ENCODE data around the gene GOT1.

GOT1 gene

GRCh38 chr10:99430451-99431189, at the start of gene GOT1:
GOT1 (minus strand) TSS chr10:99430624; CDS start chr10:99430565, 59 bp downstream.
- DNase-seq: peak; percentile 96

GRCh38 chr10:99470327-99470726, 39.9 kb upstream of the GOT1 start:
- DNase-seq: no peak

- no peak for DNase-seq
Measured at GRCh38 chr10:99467236-99467999, 37.0 kb upstream of the GOT1 start.

DNA sequence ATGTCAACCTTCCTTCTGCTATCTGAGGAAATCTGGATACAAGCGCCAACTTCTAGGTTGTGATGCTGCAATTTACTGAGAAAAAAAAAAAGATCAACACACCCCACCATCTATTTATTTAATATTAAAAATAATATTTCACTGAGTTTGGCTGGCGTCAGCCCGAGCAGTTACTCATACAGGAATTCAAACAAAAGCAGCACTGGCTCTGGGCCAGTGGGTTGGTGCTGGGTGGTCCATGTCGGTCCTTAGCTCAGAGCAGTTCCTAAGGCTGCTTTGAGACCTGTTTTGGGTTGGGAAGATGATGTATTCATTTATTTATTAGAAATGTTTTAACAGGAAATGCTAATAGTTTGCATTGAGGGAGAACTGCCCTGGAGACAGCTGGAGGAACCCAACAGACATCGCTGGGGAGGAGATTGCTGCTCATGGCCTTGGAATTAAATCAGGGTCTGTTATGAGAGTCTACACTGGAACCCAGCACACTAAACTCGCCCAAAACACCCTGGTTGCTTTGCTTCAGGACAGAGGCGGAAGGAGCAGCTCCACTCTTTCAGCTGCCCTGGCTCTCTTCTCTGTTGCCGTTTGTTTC, 36.3 kb upstream of the GOT1 start:
- no peak for DNase-seq

- no peak for DNase-seq
Measured at GRCh38 chr10:99461230-99461629, 30.8 kb upstream of the GOT1 start.

- no peak for DNase-seq
Measured at GRCh38 chr10:99460070-99460469, 29.6 kb upstream of the GOT1 start.

DNA sequence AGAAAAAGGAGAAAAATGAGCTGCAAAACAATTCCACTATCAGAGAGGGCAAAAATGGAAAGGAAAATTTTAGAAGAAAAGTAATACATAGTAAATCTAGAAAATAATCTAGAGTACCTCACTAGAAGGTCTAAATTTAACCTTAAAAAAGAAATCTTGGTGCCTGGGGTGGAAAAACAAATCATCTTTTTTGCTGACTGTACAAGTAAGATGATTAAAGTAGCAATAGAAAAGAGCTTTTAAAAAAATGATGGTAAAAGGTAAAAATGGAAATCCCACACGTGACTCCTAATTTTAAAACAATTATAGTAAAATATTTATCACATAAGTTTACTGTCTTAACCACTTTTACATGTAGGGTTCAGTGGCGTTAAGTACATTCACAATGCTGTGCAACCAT, 28.8 kb upstream of the GOT1 start:
- DNase-seq: no peak

- DNase-seq: no peak
Measured at GRCh38 chr10:99457813-99458212, 27.4 kb upstream of the GOT1 start.

DNA sequence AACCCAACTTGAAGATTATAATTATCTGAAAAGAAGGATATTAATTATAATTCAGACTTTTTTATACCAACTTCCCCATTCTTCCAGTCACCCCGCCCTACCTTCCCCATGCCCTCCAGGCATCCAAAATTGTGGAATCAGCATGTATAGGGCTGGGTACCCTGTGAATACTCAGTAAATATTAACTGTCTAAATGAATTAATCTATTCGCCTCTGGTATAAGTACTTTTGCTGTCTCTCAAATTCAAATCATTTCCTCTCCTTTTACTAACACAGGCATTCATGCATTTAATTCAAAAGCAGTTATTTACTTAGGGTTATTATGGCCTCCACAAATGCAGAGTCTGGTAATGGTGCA, 26.5 kb upstream of the GOT1 start:
- DNase-seq: no peak

GRCh38 chr10:99456207-99456930, 25.9 kb upstream of the GOT1 start:
- DNase-seq: no peak

- DNase-seq: no peak
Measured at GRCh38 chr10:99451981-99452380, 21.6 kb upstream of the GOT1 start.

- DNase-seq: no peak
Measured at GRCh38 chr10:99451499-99451788, 21.0 kb upstream of the GOT1 start.

GRCh38 chr10:99450624-99451498, 20.4 kb upstream of the GOT1 start:
- no peak for DNase-seq

DNA sequence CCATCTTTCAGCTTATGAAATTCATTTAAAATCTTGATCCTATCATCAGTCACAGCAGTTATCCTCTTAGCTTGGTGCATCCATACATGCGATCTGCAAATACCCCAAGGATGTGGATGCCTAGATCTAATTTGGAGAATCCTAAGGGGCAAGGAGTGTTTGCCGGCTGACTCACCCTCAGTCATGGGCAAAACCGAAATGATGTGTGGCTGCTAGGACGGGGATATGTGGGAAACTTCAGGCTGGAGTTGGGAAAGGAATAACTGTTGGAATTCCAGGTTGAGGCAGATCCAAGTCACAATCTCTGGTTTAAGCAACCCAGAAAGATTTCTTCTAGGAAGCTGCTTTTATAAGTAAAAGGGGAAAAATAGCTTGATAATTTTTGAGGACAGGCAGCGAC, 19.7 kb upstream of the GOT1 start:
- no peak for DNase-seq

- DNase-seq: no peak
Measured at GRCh38 chr10:99449023-99449422, 18.6 kb upstream of the GOT1 start.

DNA sequence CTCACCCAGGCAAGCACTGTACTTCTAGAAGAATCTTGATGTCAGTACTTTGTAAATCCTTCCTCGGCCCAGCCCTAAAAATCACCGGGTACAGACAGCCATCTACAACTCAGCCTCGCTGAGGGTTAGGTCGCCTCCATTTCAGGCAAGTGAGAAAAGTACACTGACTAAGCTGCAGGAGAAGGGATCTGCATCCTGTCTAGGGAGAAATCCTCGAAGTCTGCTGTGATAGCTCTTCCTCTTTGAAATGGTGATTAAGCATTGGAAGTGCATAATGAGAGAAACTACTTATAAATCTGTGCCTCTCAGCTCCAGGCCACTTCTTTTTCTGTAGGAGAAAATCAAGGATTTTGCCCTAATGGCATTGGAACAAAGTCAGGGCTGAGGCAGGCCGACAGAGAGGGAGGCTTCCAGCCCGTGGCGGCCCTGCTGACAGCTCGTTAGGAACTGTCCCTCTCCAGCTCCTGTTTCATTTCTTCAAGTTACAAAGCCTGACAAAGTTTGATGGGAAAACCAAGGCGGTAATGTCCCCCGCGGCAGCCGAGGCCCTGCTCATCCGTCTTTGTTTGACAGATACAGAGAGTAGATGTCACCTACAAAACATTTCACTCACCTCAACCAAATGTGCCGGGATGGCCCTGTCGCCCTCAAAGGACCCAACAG, 14.1 kb upstream of the GOT1 start:
- DNase-seq: no peak

GRCh38 chr10:99443500-99443899, 13.1 kb upstream of the GOT1 start:
- no peak for DNase-seq

DNA sequence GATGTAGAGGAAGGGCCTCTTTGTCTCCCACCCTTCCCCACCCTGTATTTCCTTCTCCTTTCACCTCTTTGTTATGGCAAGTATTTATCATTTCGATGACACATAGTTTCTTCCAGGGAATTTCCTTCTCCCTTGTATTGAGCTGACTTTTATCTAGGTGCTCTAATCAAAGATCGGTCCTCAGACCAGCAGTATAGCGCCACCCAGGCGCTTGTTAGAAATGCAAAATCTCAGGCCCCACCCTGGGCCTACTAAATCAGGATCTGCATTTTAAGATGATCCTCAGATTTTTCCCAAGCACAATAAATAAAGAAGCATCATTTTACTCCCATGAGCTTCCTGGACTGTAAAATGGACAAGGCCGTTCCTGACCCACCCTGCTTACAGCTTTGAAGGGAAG, 12.0 kb upstream of the GOT1 start:
- no peak for DNase-seq

DNA sequence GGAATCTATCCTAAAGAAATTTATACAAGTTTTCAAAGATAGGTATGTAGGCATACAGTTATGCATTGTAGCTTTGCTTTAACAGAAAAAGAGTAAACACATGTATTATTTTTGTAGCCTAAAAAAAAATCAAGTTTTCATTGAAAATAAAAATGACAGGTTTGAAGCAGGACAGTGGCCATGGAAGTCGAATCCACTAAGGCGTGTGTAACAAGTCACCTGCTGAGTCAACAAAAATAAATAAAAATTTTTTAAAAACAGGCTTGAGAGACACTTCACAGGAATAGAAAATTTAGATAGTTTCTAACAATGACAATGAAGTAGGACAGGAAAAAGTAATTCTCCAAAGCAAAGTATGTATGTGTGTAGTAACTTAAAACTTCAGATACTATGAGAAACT, 8.5 kb upstream of the GOT1 start:
- DNase-seq: no peak

GRCh38 chr10:99435986-99436638, 5.7 kb upstream of the GOT1 start:
- peak; percentile 61 for DNase-seq

GRCh38 chr10:99433378-99434020, 3.1 kb upstream of the GOT1 start:
- DNase-seq: no peak

All from CD4-positive, alpha-beta T cell treated with Interleukin-12 subunit alpha and Interleukin-12 subunit beta, for 1 hour (primary cell).